CD4-positive, alpha-beta T cell treated with Interferon gamma for 1 hour (primary cell): ENCODE results near the gene DGKH.

Source experiments
- DNase-seq: peaks from one replicate; pipeline ENCODE4 v3.0.0-alpha.2; 2020

The DGKH gene, protein sequence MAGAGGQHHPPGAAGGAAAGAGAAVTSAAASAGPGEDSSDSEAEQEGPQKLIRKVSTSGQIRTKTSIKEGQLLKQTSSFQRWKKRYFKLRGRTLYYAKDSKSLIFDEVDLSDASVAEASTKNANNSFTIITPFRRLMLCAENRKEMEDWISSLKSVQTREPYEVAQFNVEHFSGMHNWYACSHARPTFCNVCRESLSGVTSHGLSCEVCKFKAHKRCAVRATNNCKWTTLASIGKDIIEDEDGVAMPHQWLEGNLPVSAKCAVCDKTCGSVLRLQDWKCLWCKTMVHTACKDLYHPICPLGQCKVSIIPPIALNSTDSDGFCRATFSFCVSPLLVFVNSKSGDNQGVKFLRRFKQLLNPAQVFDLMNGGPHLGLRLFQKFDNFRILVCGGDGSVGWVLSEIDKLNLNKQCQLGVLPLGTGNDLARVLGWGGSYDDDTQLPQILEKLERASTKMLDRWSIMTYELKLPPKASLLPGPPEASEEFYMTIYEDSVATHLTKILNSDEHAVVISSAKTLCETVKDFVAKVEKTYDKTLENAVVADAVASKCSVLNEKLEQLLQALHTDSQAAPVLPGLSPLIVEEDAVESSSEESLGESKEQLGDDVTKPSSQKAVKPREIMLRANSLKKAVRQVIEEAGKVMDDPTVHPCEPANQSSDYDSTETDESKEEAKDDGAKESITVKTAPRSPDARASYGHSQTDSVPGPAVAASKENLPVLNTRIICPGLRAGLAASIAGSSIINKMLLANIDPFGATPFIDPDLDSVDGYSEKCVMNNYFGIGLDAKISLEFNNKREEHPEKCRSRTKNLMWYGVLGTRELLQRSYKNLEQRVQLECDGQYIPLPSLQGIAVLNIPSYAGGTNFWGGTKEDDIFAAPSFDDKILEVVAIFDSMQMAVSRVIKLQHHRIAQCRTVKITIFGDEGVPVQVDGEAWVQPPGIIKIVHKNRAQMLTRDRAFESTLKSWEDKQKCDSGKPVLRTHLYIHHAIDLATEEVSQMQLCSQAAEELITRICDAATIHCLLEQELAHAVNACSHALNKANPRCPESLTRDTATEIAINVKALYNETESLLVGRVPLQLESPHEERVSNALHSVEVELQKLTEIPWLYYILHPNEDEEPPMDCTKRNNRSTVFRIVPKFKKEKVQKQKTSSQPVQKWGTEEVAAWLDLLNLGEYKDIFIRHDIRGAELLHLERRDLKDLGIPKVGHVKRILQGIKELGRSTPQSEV

DNA sequence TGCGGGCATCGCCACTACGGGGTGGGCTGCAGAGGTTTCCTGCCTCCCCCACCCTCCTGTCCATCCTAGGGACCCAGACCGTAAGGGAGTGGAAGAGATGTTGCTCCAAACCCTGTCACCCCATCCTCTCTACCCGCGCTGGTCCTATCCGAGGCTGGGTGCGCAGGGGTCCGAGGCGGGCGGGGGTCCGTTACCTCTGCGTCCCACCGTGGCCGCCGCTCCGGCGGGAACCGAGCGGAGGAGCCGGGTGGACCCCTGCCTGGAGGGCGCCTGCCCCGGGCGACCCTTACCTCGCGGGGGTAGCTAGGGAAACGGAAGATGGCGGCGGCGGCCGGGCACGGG, at the start of gene DGKH:
DGKH (plus strand) TSS at position 307 of the 342 bp plus-strand sequence. CDS start 126 bp downstream, outside the sequence.
- DNase-seq = no peak

DNA sequence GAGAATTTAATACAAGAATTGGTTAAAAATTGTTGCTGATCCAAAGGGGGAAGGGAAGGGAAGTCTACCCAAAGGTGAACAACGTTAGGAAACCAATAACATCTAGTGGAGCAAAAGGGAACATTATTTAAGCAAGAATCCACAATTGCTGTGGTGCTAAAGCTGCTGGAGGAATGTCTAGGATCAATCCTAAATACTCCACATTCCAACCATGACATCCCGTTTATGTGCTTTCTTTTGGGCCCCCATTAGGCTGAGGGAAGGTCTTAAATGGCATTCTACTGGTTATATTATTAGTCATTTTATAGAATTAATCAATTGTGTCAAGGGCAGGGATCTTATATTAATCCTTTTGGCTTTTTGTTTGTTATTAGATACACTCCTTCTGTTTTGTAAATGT, 47.6 kb upstream of the DGKH start:
- no peak for DNase-seq

DNA sequence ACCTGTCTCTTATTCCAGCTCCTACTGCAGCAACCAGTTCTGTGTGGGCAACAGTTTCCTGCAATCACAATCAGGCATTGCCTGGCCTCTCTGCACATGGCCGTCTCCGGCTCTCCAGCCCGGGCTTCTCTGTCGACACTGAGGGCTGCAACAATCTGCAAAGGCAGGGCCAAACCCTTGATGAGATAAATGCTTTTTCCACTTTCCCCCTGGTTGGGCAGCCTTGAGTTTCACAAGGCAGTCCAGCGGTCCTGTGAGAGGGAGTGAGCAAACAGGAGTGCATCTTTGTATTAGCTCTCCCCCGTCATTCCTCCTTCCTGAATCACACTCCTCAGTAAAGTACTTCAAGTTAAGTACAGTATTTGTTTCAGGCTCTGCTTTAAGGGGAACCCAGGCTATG, 46.9 kb upstream of the DGKH start:
- no peak for DNase-seq

DNA sequence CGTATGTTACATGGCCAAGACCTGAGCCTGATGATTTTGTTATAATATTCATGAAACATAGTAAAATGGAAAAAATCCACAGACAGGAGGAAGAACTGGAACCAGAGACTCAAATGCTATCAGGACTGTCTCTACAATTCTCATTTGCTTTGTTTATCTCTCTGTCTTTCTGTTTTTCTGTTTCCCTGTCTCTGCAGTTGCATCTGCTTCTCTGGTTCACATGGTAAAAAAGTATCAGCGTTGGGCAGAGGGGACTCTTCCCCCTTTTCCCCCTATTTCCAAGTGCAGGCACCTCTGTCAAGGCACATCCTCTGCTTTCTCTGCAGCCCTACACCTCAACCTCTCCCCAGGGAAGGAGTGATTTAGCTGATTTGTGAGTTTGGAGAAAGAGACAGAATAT, 46.4 kb upstream of the DGKH start:
- DNase-seq = no peak

DNA sequence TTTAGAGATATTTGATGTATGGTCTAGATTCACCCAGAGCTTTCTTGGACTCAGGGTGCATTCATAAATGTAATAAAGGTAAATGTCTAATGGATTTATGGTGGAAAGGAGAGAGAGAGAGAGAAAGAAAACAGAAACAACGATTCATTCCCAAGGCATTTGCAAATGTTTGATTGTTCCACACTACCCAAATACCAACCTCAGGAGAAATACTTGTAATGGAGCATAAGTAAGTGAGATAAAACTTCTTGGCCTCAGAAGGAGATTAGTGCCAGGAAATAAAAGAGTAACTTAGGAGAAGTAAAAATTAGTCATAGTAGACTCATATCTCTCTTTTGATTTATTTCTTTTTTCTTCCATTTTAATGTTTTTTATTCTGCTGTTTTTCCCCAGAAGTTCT, 40.6 kb upstream of the DGKH start:
- no peak for DNase-seq

DNA sequence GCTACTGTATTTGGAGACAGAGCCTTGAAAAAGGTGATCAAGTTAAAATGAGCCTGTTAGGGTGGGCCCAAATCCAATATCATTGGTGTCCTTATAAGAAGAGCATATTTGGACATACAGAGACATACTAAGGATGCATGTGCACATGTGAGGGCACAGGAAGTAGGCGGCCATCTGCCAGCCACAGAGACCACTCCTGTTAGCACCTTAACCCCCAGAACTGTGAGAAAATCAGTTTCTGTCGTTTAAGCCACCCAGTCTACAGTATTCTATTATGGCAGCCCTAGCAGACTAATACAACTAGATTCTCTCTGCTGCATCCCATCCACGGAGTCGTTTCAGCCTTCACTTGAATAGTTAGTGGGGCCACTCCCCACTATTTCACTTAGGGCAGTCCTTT, 39.4 kb upstream of the DGKH start:
- no peak for DNase-seq

DNA sequence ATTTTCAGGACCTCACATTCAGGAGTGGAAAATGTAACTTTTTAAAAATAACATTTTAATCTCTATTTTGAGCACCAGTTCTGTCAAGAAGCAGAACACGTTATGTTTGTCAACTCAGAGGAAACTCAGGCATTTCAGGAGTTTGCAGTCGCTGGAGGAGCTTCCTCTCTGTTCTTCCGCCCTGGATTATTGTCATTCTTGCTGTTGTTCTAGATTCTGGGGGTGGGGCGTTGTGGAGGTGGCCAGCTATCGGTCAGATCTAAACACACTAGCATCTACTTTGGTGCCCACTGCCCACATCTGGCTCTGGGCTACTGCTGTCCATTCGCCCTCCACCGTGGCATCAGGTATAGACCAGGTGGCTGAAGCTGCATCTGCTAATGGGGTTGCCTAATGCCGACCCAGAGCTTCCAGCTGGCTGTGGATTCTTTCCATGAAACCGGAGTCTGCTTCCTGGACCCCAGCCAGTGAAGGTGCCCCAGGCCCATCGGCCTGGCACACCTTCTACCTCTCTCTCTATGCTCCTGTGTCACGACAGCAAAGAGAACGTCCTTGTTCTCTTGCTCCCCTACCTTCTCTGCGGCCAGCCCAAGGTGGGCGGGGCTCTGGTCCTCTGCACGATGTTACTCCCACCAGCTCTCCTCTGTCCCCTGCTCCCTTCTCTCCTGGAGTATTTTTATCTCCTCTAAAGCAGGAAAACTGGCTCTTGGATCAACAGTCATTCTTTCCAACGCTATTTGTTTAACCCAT, 36.7 kb upstream of the DGKH start:
- DNase-seq = no peak

DNA sequence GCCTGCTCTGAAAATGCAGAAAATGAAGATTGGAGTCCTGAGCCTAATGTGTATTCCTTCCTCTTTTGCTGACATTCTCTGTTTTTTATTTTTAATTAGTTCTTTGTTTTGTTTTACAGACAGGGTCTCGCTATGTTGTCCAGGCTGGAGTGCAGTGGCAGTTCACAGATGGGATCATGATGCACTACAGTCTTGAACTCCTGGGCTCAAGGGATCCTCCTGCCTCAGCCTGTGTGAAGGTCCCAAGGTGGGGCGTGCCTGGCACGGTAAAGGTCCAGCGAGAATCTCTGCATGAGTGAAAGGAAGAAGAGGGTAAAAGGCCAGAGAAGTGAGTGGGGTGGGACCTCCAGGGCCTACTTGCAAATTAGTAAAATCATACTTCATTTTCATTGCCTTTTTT, 34.3 kb upstream of the DGKH start:
- DNase-seq = no peak

DNA sequence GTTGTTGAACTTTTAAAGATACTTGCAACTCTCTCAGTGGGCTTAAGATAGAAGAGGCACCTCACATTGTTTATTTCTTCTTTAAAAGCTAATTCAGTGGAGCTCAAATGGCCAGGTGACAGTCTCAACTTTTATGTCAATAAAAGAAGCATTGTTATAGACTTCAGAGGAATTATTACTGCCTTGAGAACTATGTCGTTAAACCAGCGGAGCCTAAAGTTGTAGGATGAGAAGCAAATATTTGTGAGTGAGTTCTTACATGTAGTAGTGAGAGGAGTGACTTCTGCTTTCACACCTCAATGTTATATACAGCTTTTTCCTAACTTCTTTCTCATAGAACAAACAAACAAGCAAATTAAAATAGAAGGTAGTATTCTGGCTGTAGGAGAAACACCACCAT, 31.2 kb upstream of the DGKH start:
- DNase-seq = no peak

DNA sequence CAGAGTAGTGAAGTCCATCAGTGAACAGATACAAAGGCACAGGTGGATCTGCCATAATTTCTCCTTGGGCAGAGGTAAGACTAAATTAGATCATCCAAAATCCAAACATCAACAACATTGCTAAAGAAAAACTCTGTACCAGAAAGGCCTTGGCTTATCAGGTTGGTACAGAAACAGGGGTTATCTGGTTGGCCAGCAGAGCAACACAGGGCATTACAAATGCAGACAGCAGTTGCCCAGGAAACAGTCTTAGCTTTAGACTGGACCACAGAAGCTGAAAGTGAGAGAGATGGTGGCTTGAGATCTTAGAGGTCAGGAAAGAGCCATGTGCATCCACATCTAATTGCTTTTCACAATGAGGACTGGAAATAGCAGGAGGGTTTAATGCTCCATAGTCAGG, 26.6 kb upstream of the DGKH start:
- no peak for DNase-seq

DNA sequence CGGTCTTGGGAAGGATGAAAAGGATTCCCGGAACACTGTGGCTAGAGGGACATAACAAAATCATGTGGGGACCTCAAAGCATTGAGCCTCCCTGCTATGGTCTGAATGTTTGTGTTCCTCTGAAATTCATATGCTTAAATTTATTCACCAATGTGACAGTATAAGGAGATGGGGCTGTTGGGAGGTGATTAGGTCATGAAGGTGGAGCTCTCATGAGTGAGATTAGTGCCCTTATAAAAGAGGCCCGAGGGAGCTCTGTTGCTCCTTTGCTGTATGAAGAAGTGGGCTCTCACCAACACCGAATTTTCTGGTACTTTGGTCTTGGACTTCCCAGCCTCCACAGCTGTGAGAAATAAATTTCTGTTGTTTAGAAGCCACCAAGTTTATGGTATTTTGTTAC, 26.1 kb upstream of the DGKH start:
- no peak for DNase-seq

DNA sequence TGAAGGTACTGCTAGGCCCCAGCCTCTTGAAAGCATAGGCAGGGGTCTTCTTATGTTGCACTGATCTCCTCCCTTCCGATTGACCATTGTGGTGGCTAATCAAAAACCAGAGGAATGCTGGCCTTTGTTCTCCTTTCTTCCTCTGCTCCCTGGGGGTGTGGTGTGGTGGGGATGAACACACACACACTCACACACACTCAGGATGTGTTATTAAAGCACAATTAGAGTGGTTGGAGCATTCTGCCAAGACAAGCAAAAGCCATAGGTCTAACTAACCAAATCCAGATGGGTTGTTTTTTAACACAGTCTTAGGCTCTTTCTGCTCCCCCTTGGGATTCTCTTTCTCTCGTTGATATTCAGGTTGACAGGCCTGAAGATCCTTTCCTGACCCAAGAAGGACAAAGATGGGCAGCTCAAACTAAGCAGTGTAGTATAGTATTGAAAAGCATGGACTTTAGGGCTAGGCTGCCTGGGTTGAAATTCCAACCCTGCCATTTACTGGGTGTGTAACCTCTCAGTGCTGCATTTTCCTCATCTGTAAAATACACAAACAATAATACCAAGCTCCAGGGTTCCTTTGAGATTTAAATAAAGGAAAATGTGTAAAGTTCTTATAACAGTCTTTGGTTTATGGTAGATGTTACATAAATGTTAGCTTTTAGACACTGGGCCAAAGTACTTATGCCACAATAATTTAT, 25.5 kb upstream of the DGKH start:
- DNase-seq = no peak

DNA sequence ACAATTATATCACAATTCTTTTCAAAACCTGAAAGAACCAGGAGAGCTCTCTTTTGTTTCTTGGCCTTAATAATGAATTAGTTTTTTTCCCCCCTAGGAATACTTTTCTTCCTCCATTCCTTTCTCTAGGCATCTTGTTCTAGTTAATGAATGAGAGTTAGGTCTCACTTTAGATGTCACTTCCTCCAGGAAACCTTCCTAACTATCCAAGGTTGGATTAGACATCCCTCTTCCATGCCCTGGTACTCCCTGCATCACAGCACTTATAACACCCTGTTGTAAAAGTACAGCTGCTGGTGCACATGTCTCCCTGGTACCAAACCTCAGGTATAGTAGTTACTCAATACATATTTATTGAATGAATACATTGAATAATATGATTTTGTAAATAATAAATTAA, 21.2 kb upstream of the DGKH start:
- no peak for DNase-seq

DNA sequence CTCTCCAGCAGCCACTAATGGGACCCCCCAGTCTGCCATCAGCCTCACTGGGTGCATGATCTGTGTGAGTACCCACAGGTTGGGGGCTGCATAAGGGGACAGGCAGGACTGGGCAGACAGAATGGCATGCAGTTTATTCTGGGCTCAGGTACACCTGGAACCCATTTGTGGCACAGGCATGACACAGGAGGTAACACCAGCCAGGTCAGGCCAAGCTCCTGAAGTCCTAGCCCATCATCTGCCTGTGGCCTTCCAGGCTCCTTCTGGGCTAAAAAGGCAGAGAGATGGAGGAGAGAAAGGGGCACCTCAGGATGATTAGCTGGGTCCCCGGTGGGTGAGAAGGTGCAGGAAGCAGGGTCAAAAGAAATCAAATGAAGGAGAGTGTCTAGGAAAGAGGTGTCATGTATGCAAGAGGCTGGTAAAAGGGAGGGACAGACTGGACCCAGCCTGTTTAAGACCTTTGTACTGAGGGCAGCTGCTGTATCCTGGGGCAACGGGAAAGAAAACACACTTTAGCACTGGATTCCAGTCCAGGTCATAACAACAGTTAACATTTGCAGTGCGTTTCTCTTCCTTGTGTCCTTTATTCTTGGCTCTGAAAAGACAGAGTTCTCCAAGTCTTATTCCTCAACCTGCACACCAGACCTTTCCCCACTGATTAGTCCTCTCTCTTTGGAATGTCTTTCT, 20.2 kb upstream of the DGKH start:
- no peak for DNase-seq

DNA sequence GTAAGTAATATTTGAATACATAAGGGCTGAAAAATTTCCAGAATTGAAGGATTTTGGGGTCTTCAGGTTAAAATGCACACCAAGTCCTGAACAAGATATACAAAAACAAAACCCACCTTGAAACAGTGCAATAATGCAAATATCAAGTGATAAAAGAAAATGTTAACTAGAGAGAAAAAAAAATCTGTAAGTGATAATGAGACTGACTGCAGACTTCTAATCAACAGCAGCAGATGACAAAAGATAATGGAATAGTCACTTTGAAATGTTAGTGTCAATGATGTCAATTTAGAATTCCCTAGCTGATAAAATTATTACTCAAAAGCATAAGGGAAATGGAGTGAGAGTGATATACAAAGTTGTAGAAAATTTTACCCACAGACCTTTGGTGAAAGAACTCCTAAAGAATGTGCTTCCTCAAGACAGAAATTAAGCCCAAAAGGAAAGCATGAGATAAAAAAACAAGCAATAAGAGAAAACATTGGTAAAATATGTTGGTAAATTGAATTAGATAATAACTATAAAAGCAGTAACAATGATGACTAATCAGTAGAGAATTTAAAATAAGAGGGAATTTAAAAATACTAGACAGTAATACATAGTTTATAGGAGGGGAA, 12.4 kb upstream of the DGKH start:
- no peak for DNase-seq

DNA sequence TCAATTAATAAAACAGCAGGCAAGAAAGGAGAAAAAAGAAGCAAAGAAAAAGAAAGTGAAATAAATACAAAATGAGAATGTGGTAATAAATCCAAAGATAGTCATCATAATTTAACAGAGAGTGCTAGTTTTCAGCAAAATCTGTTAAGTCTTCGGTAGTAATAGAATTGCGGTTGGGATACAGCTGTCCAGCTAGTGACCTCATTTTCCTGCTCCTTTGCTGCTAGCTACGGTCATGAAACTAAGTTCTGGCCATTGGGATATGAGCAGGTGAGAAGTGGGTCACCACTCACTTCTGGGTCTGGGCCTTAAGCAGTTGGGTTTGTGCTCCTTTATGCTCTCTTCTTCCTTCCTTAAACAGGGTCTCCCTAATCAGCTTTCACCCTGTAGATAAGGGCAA, 11.7 kb upstream of the DGKH start:
- no peak for DNase-seq

DNA sequence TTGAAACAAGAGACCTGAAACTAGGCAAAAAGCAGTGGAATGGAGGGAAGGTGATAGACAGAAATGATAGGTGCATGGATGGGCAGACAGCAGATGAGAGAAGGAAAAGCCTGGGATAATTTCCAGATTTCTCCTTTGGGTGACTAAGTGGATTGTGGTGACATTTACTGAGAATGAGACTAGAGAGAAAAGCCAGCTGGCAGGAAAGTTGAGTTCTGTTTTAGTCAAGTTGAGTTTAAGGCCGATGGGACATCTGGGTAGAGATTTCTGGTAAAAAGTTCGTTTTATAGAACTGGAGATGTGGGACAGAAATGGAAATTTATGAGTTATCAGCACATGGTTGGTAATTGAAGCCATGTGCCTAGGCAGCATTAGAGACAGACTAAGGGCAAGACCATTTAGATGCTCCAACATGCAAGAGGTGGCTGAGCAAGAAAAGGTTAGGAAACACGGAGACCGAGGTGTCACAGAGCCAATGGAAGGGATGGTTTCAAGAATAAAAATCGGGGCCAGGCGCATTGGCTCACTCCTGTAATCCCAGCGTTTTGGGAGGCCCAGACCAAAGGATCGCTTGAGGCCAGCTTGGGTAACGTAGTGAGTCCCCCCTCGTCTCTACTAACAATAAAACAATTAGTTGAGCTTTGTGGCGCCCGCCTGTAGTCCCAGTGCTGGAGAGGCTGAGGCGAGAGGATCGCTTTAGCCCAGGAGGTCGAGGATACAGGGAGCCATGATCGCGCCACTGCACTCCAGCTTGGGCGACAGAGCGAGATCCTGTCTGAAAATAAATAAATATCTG, 9.6 kb upstream of the DGKH start:
- no peak for DNase-seq

DNA sequence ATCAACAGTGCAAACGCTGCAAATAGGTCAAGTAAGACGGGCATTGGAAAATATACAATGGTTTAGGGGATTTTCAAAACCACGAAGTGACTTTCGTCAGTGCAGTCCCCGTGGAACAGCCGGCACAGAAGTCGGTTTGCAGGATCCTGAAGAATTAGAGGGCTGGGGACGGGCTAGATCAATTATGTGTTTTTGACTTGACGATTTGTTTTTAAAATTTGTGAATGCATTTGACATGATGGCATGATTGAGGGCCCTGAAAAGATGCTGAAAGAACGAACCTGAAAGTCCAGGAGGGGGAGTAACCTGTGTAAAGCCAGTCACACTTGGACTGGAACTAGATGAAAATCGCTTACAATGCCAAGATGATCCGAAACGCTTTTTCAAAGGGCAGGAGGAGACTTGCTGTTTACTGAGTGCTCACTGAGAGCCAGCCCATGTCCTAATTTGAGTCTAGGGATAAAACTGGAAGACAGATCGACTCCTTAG, 8.9 kb upstream of the DGKH start:
- no peak for DNase-seq

DNA sequence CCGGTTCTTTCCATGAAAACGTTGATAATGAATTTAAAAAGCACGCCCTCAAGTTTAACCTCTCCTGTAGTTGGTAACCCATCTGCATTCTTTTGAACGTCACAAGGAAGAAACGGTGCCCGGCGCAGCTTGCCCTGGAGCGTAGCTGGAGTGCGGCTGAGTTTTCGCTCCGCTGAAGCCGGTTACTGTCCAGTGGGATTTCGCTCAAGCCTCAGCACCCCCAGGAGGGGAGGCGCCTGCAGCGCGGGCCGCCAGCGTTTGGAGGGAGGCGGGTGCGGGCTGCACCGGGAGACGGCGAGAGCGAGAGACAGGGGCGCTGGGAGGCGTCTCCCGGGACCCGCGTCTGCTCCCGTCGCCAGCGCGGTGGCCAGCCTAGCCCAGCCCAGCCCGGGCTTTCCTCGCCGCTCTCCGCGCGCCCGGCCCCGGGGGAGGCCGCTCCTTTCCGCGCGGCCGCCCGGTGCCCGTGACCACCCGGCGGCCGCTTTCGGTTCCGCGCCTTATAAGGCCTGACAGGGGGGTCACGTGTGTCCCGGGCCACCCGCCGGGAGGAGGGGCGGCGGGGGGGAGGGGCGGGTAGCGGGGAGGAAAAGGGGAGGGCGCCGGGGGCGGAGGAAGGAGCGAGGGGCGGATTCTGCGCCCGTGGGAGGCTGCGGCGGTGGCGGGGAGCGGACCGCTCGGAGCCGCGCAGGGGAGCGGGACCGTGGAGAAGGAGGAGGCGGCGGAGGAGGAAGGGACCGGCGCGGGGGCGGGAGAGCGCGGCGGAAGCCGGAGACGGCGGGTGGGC, 8.3 kb upstream of the DGKH start:
- DNase-seq = peak; percentile 88

DNA sequence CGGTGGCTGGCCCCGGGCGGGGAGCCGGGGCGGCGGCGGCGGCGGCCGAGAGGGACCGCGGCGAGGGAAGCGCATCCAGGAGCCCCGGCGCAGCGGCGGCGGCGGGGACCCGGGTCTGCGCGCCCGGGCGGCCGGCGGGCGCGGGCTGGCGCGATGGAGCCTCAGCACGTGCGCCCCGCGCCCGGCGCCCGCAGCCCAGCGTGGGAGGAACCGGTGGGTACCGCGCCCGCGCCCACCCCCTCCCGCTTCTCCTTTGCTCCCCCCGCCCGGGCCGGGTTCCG, 7.8 kb upstream of the DGKH start:
- DNase-seq = no peak
